Neural cell (in vitro differentiated cells): Measurements from ENCODE around the gene NDUFA6. TPM values are rescaled to one million over a fixed set of nuclear protein-coding genes. Genes with fewer than 3 reads are reported as not detected.

ENCODE experiments used
- H2AFZ ChIP-seq: fragments of 200-600, 300-800 bp; sonication (generic), shearing (Covaris generic); 2 replicates; pipeline ENCODE4 v1.6.0; 2014; ENCODE audit warnings: low read depth, mild to moderate bottlenecking, antibody characterized with exemption, low read length, moderate library complexity
- H3F3A ChIP-seq: fragments of 200-600 bp; shearing (Covaris generic); 2 replicates; pipeline ENCODE4 v1.6.1; 2016; ENCODE audit warnings: mild to moderate bottlenecking, moderate library complexity, mixed read lengths, antibody characterized with exemption, low read length; ENCODE audit not compliant: insufficient read depth, poor library complexity, severe bottlenecking
- H3K27ac ChIP-seq: fragments of 200-600, 300-800 bp; sonication (generic), shearing (Covaris generic); 2 replicates; pipeline ENCODE4 v1.5.1; 2014; ENCODE audit warnings: mild to moderate bottlenecking, low read length, moderate library complexity
- H3K27me3 ChIP-seq: fragments of 300-800, 200-600 bp; sonication (generic), shearing (Covaris generic); 2 replicates; pipeline ENCODE4 v1.6.0; 2014; ENCODE audit warnings: mild to moderate bottlenecking, low read depth, low read length, moderate library complexity; ENCODE audit not compliant: insufficient read depth
- H3K36me3 ChIP-seq: fragments of 300-800, 200-600 bp; sonication (generic), shearing (Covaris generic); 2 replicates; pipeline ENCODE4 v1.5.1; 2014; ENCODE audit warnings: mild to moderate bottlenecking, antibody characterized with exemption, low read length, moderate library complexity; ENCODE audit not compliant: insufficient read depth
- H3K4me2 ChIP-seq: fragments of 300-800, 200-600 bp; sonication (generic), shearing (Covaris generic); 2 replicates; pipeline ENCODE4 v1.6.0; 2014; ENCODE audit warnings: mild to moderate bottlenecking, low read length
- H3K4me3 ChIP-seq: fragments of 300-800, 200-600 bp; sonication (generic), shearing (Covaris generic); 2 replicates; pipeline ENCODE4 v1.5.1; 2014; ENCODE audit warnings: mild to moderate bottlenecking, low read length, moderate library complexity
- H3K79me2 ChIP-seq: fragments of 200-600 bp; shearing (Covaris generic); replicated peaks from 2 replicates; pipeline ENCODE4 v1.6.0; 2014; ENCODE audit warnings: mild to moderate bottlenecking, low read length, moderate library complexity; ENCODE audit not compliant: insufficient read depth
- H3K9ac ChIP-seq: fragments of 300-800, 200-600 bp; sonication (generic), shearing (Covaris generic); 2 replicates; pipeline ENCODE4 v1.6.1; 2016; ENCODE audit warnings: mild to moderate bottlenecking, low read length, mixed read lengths
- H3K9me2 ChIP-seq: fragments of 200-600 bp; shearing (Covaris generic); 2 replicates; pipeline ENCODE4 v1.6.1; 2016; ENCODE audit warnings: mild to moderate bottlenecking, low read length, mixed read lengths; ENCODE audit not compliant: insufficient read depth
- H3K9me3 ChIP-seq: fragments of 200-600, 300-800 bp; sonication (generic), shearing (Covaris generic); 2 replicates; pipeline ENCODE4 v1.6.1; 2016; ENCODE audit warnings: mild to moderate bottlenecking, mixed run types, low read length, moderate library complexity, mixed read lengths
- H4K20me1 ChIP-seq: fragments of 200-600 bp; shearing (Covaris generic); 2 replicates; pipeline ENCODE4 v1.6.1; 2016; ENCODE audit warnings: mild to moderate bottlenecking, mixed run types; ENCODE audit not compliant: insufficient read depth
- EP300 ChIP-seq: fragments of 450-650 bp; conservative IDR thresholded peaks from 2 replicates; pipeline ENCODE4 v1.6.1; 2014; ENCODE audit warnings: antibody characterized with exemption, mild to moderate bottlenecking, moderate library complexity; ENCODE audit not compliant: poor library complexity, severe bottlenecking
- EZH2 ChIP-seq: fragments of 200-600, 300-800 bp; shearing (Covaris generic), sonication (generic); IDR thresholded peaks from 2 replicates; pipeline ENCODE4 v1.6.1; 2014; ENCODE audit warnings: antibody characterized with exemption, low read length, borderline replicate concordance, mild to moderate bottlenecking; ENCODE audit not compliant: insufficient read depth, poor library complexity, severe bottlenecking
- MXI1 ChIP-seq: fragments of 450-650 bp; conservative IDR thresholded peaks from 2 replicates; pipeline ENCODE4 v1.6.1; 2014; ENCODE audit warnings: antibody characterized with exemption, mild to moderate bottlenecking; ENCODE audit not compliant: poor library complexity, severe bottlenecking
- POLR2AphosphoS5 ChIP-seq: IDR thresholded peaks from 2 replicates; pipeline ENCODE4 v1.6.1; 2012
- RAD21 ChIP-seq: fragments of 450-650 bp; conservative IDR thresholded peaks from 2 replicates; pipeline ENCODE4 v1.6.1; 2014; ENCODE audit warnings: antibody characterized with exemption, mild to moderate bottlenecking, moderate library complexity
- SMC3 ChIP-seq: fragments of 450-650 bp; conservative IDR thresholded peaks from 2 replicates; pipeline ENCODE4 v1.6.1; 2014; ENCODE audit warnings: antibody characterized with exemption, mild to moderate bottlenecking, moderate library complexity; ENCODE audit not compliant: poor library complexity
- TAF1 ChIP-seq: IDR thresholded peaks from 2 replicates; pipeline ENCODE4 v1.6.1; 2012; ENCODE audit warnings: low read depth
- polyA plus RNA-seq: library from polyadenylated mRNA; depleted of rRNA; stranded (reverse); fragments of >200 nt; gene quantifications from 2 replicates; pipeline ENCODE4 v1.2.3, GENCODE V29; 2014
- TF ChIP-seq, protein P1 (sequence below): IDR thresholded peaks from 2 replicates; pipeline ENCODE4 v1.6.1; 2012; ENCODE audit warnings: borderline replicate concordance
- TF ChIP-seq, protein P2 (sequence below): fragments of 450-650 bp; IDR thresholded peaks from 2 replicates; pipeline ENCODE4 v1.5.1; 2014; ENCODE audit warnings: antibody characterized with exemption, mild to moderate bottlenecking, moderate library complexity; ENCODE audit not compliant: poor library complexity, severe bottlenecking

The NDUFA6 gene
- polyA plus RNA-seq, 1 donor from 2014 or later: 273 TPM

DNA sequence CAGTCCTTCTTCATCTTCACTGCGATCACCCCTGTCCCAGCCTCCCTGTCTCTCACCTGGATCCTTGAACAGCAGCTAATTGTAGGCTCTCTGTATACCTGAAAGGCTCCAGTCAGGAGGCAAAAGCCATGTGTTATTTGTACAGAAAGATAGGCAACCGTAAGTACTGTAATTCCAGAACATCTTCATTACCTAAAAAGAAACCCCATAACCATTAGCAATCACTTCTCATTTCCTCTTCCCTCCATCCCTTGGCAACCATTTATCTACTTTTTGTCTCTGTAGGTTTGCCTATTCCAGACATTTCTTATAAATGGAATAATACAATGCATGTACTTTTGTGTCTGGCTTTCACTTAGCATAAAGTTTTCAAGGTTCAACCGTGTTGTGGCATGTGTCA lies 37.8 kb downstream of the NDUFA6 start:
- Histone ChIP-seq H3K4me2 (no peak overlapping the region), H3K4me3 (no peak overlapping the region), H3K79me2 (no peaks in the 10 kb centered on the region), H3K27ac (no peak overlapping the region), H4K20me1 (no peaks in the 10 kb centered on the region), H3K9ac (no peak overlapping the region), H3K27me3 (no peaks in the 10 kb centered on the region), H3K36me3 (no peaks in the 10 kb centered on the region), H3F3A (no peaks in the 10 kb centered on the region), H3K9me2 (no peaks in the 10 kb centered on the region), H2AFZ (no peak overlapping the region), H3K9me3 (no peaks in the 10 kb centered on the region)
- TF ChIP-seq, protein P1, sequence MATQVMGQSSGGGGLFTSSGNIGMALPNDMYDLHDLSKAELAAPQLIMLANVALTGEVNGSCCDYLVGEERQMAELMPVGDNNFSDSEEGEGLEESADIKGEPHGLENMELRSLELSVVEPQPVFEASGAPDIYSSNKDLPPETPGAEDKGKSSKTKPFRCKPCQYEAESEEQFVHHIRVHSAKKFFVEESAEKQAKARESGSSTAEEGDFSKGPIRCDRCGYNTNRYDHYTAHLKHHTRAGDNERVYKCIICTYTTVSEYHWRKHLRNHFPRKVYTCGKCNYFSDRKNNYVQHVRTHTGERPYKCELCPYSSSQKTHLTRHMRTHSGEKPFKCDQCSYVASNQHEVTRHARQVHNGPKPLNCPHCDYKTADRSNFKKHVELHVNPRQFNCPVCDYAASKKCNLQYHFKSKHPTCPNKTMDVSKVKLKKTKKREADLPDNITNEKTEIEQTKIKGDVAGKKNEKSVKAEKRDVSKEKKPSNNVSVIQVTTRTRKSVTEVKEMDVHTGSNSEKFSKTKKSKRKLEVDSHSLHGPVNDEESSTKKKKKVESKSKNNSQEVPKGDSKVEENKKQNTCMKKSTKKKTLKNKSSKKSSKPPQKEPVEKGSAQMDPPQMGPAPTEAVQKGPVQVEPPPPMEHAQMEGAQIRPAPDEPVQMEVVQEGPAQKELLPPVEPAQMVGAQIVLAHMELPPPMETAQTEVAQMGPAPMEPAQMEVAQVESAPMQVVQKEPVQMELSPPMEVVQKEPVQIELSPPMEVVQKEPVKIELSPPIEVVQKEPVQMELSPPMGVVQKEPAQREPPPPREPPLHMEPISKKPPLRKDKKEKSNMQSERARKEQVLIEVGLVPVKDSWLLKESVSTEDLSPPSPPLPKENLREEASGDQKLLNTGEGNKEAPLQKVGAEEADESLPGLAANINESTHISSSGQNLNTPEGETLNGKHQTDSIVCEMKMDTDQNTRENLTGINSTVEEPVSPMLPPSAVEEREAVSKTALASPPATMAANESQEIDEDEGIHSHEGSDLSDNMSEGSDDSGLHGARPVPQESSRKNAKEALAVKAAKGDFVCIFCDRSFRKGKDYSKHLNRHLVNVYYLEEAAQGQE: no peak

DNA sequence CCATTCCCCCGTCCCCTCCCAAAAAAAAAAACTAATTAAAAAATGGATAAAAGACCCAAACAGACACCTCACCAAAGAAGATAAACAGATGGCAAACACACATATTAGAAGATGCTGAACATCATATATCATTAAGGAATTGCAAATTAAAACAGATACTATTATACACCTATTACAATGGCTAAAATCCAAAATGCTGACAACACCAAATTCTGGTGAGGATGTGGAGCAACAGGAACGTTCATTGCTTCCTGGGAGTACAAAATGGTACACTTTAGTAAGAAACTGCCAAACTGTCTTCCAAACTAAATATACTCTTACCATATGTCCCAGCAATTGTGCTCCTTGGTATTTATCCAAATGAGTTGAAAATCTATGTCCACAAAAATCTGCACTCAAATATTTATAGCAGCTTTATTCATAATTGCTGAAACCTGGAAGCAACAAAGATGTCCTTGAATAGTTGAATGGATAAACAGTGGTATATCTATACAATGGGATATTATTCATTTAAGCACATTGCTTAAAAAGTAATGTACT lies 39.9 kb downstream of the NDUFA6 start:
- H3K4me2 ChIP-seq: no peak overlapping the region
- no peaks in the 10 kb centered on the region for H3K9me3 ChIP-seq
- no peaks in the 10 kb centered on the region for H3K9me2 ChIP-seq
- no peaks in the 10 kb centered on the region for H3K79me2 ChIP-seq
- no peaks in the 10 kb centered on the region for H4K20me1 ChIP-seq
- no peak overlapping the region for H2AFZ ChIP-seq
- no peaks in the 10 kb centered on the region for H3F3A ChIP-seq
- no peak overlapping the region for H3K9ac ChIP-seq
- H3K4me3 ChIP-seq: no peak overlapping the region
- H3K27me3 ChIP-seq: no peaks in the 10 kb centered on the region
- H3K36me3 ChIP-seq: no peaks in the 10 kb centered on the region
- no peak overlapping the region for H3K27ac ChIP-seq
- no peak for TF ChIP-seq SMC3
- TF ChIP-seq EP300: no peak
- TF ChIP-seq, protein P1: no peak
- TF ChIP-seq EZH2: no peak
- no peak for TF ChIP-seq MXI1
- TF ChIP-seq TAF1: no peak
- no peak for TF ChIP-seq POLR2AphosphoS5
- TF ChIP-seq, protein P2, sequence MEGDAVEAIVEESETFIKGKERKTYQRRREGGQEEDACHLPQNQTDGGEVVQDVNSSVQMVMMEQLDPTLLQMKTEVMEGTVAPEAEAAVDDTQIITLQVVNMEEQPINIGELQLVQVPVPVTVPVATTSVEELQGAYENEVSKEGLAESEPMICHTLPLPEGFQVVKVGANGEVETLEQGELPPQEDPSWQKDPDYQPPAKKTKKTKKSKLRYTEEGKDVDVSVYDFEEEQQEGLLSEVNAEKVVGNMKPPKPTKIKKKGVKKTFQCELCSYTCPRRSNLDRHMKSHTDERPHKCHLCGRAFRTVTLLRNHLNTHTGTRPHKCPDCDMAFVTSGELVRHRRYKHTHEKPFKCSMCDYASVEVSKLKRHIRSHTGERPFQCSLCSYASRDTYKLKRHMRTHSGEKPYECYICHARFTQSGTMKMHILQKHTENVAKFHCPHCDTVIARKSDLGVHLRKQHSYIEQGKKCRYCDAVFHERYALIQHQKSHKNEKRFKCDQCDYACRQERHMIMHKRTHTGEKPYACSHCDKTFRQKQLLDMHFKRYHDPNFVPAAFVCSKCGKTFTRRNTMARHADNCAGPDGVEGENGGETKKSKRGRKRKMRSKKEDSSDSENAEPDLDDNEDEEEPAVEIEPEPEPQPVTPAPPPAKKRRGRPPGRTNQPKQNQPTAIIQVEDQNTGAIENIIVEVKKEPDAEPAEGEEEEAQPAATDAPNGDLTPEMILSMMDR: no peak
- no peak for TF ChIP-seq RAD21
